KMS-11 (cell line): ENCODE measurements around the gene KRI1.
A peak's percentile ranks its signal among the peaks of the same experiment; 100 is the strongest.

Source experiments
- H2AFZ ChIP-seq: fragments of 200-600 bp; sonication (generic); 2 replicates; pipeline ENCODE4 v1.6.1; 2016; ENCODE audit warnings: antibody characterized with exemption, mixed run types, low read depth
- H3K27ac ChIP-seq: fragments of 200-600 bp; sonication (generic); 2 replicates; pipeline ENCODE4 v1.6.1; 2016; ENCODE audit warnings: mild to moderate bottlenecking, mixed run types
- H3K27me3 ChIP-seq: fragments of 200-600 bp; sonication (generic); 2 replicates; pipeline ENCODE4 v1.6.1; 2017; ENCODE audit warnings: mild to moderate bottlenecking, low read depth, mixed run types, moderate library complexity; ENCODE audit not compliant: insufficient read depth
- H3K36me3 ChIP-seq: fragments of 200-600 bp; sonication (generic); 2 replicates; pipeline ENCODE4 v1.6.1; 2017; ENCODE audit warnings: mild to moderate bottlenecking, mixed run types; ENCODE audit not compliant: insufficient read depth
- H3K4me1 ChIP-seq: fragments of 200-600 bp; sonication (generic); 2 replicates; pipeline ENCODE4 v1.6.1; 2016; ENCODE audit warnings: mild to moderate bottlenecking, low read depth, mixed run types; ENCODE audit not compliant: poor library complexity, severe bottlenecking
- H3K4me2 ChIP-seq: fragments of 200-600 bp; sonication (generic); 2 replicates; pipeline ENCODE4 v1.7.0; 2016; ENCODE audit warnings: mild to moderate bottlenecking, mixed run types
- H3K4me3 ChIP-seq: fragments of 200-600 bp; sonication (generic); IDR thresholded peaks from 2 replicates; pipeline ENCODE4 v1.6.1; 2017; ENCODE audit warnings: low read depth, low read length, mixed read lengths; ENCODE audit not compliant: insufficient read depth
- H3K79me2 ChIP-seq: fragments of 200-600 bp; sonication (generic); 2 replicates; pipeline ENCODE4 v1.6.1; 2016; ENCODE audit warnings: low read depth, mixed run types; ENCODE audit not compliant: insufficient read depth
- H3K9ac ChIP-seq: fragments of 200-600 bp; sonication (generic); 2 replicates; pipeline ENCODE4 v1.6.1; 2016; ENCODE audit warnings: mild to moderate bottlenecking, mixed run types
- H4K20me1 ChIP-seq: fragments of 200-600 bp; sonication (generic); 2 replicates; pipeline ENCODE4 v1.6.1; 2016; ENCODE audit warnings: mild to moderate bottlenecking, mixed run types; ENCODE audit not compliant: insufficient read depth
- CTCF ChIP-seq: fragments of 200-600 bp; sonication (generic); conservative IDR thresholded peaks from 2 replicates; pipeline ENCODE4 v1.6.1; 2017; ENCODE audit warnings: low read depth, mild to moderate bottlenecking, antibody characterized with exemption, low read length, moderate library complexity, mixed read lengths

The KRI1 gene

DNA sequence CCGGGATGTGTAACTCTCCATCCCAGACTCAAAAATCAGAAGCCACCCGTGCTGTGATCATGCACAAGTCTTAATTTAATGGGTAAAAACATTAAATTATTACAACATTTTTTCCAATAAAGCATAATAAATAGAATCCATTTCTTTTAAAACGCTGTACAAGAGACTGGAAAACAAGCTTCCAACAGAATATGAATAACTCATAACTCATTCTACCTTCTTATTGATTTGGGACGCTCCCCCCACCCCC, 523 bp upstream of the KRI1 start:
- Histone ChIP-seq H3K27me3 (0 out of 2 replicates have a peak, but pooled peaks cover 4% of the 10 kb centered on the region), H3K4me2 (peak overlapping the region; percentile 72; the same call in 1 of the 2 replicates), H3K4me1 (peaks cover 38% of the 10 kb centered on the region), H2AFZ (no peak overlapping the region), H4K20me1 (no peaks in the 10 kb centered on the region), H3K9ac (no peak overlapping the region), H3K36me3 (no peaks in the 10 kb centered on the region), H3K27ac (no peak overlapping the region), H3K4me3 (no peak overlapping the region), H3K79me2 (peaks cover 17% of the 10 kb centered on the region)
- TF ChIP-seq CTCF, result no peak

- H3K79me2 ChIP-seq, result peaks cover 17% of the 10 kb centered on the region
- no peak overlapping the region for H3K4me3 ChIP-seq
- no peaks in the 10 kb centered on the region for H4K20me1 ChIP-seq
- 0 out of 2 replicates have a peak, but pooled peaks cover 4% of the 10 kb centered on the region for H3K27me3 ChIP-seq
- H3K9ac ChIP-seq, result peak overlapping the region; percentile 90
- H3K4me1 ChIP-seq, result peaks cover 38% of the 10 kb centered on the region
- TF ChIP-seq CTCF, result peak; percentile 56
- peak overlapping the region; percentile 85 for H3K4me2 ChIP-seq
- no peaks in the 10 kb centered on the region for H3K36me3 ChIP-seq
- H3K27ac ChIP-seq, result peak overlapping the region; percentile 69
- peak overlapping the region; percentile 45 for H2AFZ ChIP-seq
These were observed 713 bp downstream of the KRI1 start for GRCh38 chr19:10565028-10565566.

- no peak overlapping the region for H3K4me2 ChIP-seq
- no peaks in the 10 kb centered on the region for H4K20me1 ChIP-seq
- 0 out of 2 replicates have a peak, but pooled peaks cover 1% of the 10 kb centered on the region for H3K27me3 ChIP-seq
- H3K27ac ChIP-seq, result no peak overlapping the region
- peaks cover 24% of the 10 kb centered on the region for H3K4me1 ChIP-seq
- peaks cover 17% of the 10 kb centered on the region for H3K79me2 ChIP-seq
- TF ChIP-seq CTCF, result no peak
- no peak overlapping the region for H3K9ac ChIP-seq
- H3K36me3 ChIP-seq, result no peaks in the 10 kb centered on the region
- no peak overlapping the region for H3K4me3 ChIP-seq
- H2AFZ ChIP-seq, result no peak overlapping the region
These were observed 3.2 kb downstream of the KRI1 start for GRCh38 chr19:10562609-10563008.

DNA sequence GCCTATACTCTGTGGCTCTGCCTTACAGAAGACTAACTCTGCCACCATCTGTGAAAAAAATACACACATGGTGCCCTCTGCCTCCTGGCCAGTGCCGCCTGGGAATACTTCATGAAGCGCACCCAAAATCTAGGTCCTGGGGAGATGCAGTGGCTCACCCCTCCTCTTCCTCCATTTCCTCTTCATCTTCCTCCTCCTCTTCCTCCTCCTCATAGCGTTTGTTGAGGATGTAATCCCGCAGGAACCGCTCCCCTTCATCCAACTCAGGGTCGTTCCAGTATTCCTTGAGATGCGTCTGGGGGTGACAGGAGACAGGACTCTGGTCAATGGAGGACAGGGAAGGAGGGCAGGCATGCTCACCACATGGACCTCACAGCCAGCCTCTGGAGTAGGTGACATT, 5.7 kb downstream of the KRI1 start:
- Histone ChIP-seq H3K27me3 (no peaks in the 10 kb centered on the region), H3K9ac (no peak overlapping the region), H3K36me3 (no peaks in the 10 kb centered on the region), H4K20me1 (no peaks in the 10 kb centered on the region), H3K4me1 (peaks cover 9% of the 10 kb centered on the region), H2AFZ (no peak overlapping the region), H3K79me2 (peaks cover 16% of the 10 kb centered on the region), H3K27ac (no peak overlapping the region), H3K4me3 (no peak overlapping the region), H3K4me2 (no peak overlapping the region)
- TF ChIP-seq CTCF, result no peak
